ENCODE data around the gene LETM1. TPM values are rescaled to one million over a fixed set of nuclear protein-coding genes. Genes with fewer than 3 reads are reported as not detected.
A peak's percentile ranks its signal among the peaks of the same experiment; 100 is the strongest.

Gene LETM1
- total RNA-seq, 2 donors from 2014 or later, result 76.2 to 139 TPM

DNA sequence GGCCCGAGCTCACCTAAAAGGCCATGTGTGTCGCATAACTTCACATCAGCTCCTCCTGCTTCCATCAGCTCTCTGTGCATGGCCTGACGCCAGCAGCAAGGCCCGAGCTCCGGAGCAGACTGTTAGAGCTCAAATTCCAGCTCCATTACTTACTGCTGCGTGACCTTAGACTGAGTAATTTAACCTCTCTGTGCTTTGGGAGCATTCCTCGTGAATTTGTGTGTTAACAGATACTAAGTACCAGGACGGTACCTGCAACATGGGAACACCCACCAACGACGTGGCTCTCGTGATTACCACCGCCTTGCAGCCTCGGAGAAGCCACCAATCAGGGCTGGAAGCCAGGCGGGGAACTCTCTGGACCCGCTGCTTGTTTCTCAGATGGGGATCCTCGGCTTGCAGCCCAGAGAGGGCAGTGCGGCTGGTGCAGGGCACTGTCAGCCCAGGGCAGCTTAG is 12.9 kb downstream of the LETM1 start:
- Histone ChIP-seq H3K9me3 (no peaks in the 10 kb centered on the region), H3K36me3 (no peaks in the 10 kb centered on the region), H3K4me1 (no peaks in the 10 kb centered on the region), H3K4me3 (no peak overlapping the region), H3K9ac (ENCODE audit: low read depth in 2 of 2, low read length in 2 of 2) (no peak overlapping the region), H3K27me3 (no peaks in the 10 kb centered on the region), H3K27ac (no peak overlapping the region)
- TF ChIP-seq, protein P1, sequence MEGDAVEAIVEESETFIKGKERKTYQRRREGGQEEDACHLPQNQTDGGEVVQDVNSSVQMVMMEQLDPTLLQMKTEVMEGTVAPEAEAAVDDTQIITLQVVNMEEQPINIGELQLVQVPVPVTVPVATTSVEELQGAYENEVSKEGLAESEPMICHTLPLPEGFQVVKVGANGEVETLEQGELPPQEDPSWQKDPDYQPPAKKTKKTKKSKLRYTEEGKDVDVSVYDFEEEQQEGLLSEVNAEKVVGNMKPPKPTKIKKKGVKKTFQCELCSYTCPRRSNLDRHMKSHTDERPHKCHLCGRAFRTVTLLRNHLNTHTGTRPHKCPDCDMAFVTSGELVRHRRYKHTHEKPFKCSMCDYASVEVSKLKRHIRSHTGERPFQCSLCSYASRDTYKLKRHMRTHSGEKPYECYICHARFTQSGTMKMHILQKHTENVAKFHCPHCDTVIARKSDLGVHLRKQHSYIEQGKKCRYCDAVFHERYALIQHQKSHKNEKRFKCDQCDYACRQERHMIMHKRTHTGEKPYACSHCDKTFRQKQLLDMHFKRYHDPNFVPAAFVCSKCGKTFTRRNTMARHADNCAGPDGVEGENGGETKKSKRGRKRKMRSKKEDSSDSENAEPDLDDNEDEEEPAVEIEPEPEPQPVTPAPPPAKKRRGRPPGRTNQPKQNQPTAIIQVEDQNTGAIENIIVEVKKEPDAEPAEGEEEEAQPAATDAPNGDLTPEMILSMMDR (IDR thresholded peaks at IDR 0.05), result no peak
- no peak for DNase-seq
- intact Hi-C loops (cut with DNase I), result loop anchor here (10.0 kb wide), 1 partner anchor 162 kb away; the partner anchor contains the start of gene NELFA

DNA sequence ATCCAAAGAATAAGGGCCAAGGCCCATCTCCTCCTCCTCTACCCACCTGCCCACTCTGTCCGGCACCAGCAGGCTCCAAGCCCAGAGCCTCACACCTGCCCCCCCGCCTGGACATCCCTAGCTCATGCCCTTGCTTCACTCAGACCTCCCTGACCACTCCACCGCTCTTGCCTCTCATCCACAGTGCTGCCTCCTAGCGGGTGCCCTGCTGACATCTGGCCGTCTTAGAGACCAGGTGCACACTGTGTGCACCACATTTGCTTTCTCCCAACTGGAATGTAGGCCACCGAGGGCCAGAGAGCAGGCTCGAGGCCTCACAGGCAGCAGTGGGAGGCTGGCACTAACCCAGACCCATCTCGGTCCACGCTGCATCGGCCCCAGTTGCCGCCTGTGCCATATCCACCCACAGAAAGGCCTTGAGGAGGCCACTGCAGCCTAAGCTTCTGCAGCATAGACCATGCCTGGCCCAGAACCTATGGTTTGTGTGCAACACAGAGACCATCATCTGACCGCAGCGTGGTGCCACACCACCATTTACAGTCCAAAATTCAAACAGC is 13.5 kb downstream of the LETM1 start:
- TF ChIP-seq, protein P1 (IDR thresholded peaks at IDR 0.05), result no peak
- intact Hi-C loops (cut with DNase I), result loop anchor here (10.0 kb wide), 1 partner anchor 162 kb away; the partner anchor contains the start of gene NELFA
- Histone ChIP-seq H3K4me1 (no peaks in the 10 kb centered on the region), H3K9ac (ENCODE audit: low read depth in 2 of 2, low read length in 2 of 2) (no peak overlapping the region), H3K27ac (no peak overlapping the region), H3K36me3 (no peaks in the 10 kb centered on the region), H3K4me3 (no peak overlapping the region), H3K27me3 (no peaks in the 10 kb centered on the region), H3K9me3 (no peaks in the 10 kb centered on the region)
- no peak for DNase-seq

DNA sequence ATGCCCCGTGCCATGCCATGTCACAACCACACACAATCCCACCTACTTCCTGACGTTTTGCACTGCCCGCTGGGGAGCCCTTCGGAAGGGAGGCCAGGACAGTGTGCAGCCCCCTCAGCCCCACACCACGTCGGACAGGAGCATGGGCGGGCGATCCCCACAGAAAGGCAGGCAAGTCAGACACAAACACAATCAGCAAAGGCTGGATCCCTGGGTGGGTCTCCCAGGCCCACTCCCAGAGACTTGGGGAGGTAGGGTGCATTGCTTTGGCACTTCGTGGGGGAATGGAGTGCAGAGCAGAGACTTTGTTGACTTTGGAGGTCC is 14.1 kb downstream of the LETM1 start:
- no peaks in the 10 kb centered on the region for H3K36me3 ChIP-seq
- no peak for DNase-seq
- intact Hi-C loops (cut with DNase I), result loop anchor here (10.0 kb wide), 1 partner anchor 163 kb away; the partner anchor contains the start of gene NELFA

DNA sequence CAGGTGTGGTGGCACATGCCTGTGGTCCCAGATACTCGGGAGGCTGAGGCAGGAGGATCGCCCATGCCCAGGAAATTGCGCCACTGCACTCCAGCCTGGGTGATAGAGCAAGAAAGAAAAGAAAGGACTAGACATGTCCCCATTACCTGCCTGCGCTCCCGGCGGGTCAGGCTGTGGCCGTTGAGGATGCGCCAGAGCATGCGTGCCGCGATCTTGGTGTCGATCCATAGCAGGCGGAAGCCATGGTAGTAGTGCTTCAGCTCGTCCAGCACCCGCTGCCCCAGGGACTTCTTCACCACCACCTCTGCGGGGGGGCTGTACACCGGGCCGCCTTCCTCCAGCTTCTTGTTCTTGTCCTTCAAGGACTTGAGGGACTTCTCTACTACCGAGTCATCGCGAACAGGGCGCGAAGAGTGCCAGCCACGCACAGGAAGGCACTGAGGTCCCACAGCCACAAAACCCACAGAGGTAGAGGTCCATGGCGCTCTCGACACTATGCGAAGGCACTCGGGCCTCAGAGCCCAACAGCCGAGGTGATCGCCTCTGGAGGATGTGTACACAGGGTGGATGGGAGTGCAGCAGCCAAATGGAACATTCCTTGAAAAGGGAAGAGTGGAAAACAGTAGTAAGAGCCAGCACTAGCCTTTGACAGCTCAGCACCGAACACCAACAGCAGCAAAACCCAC is 14.6 kb downstream of the LETM1 start:
- no peaks in the 10 kb centered on the region for H3K36me3 ChIP-seq
- TF ChIP-seq, protein P1 (IDR thresholded peaks at IDR 0.05), result no peak
- H3K4me1 ChIP-seq, result no peaks in the 10 kb centered on the region

More for the DNA sequence above, 14.1 kb downstream of the LETM1 start:
- no peaks in the 10 kb centered on the region for H3K9me3 ChIP-seq
- TF ChIP-seq, protein P1 (IDR thresholded peaks at IDR 0.05), result no peak
- no peaks in the 10 kb centered on the region for H3K4me1 ChIP-seq
- H3K27me3 ChIP-seq, result no peaks in the 10 kb centered on the region
- H3K9ac ChIP-seq (ENCODE audit: low read depth in 2 of 2, low read length in 2 of 2), result no peak overlapping the region
- no peak overlapping the region for H3K4me3 ChIP-seq
- H3K27ac ChIP-seq, result no peak overlapping the region

DNA sequence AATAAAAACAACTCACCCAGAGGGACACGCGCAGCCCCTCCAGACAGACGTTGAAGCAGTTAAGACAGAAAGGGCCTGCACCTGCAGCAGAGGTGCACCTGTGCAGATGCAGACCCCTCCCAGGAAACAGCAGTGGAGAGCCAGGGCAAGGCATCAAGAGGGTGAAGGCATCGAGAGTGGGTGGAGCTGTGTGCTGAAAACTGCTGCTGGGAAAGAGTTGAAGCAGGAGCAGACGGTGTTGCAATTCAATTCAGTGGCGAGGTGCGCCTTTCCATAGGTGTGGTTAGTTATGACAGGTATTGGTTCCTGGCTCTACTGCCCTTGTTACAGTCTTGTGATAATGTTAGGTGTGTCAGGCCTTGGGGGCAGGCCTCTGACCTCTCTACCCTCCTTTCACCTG is 16.7 kb downstream of the LETM1 start:
- peak; percentile 65 for DNase-seq
- TF ChIP-seq, protein P1 (IDR thresholded peaks at IDR 0.05), result no peak
- H3K27me3 ChIP-seq, result no peaks in the 10 kb centered on the region
- H3K9me3 ChIP-seq, result no peaks in the 10 kb centered on the region
- intact Hi-C loops (cut with DNase I), result loop anchor here (10.0 kb wide), 1 partner anchor 356 kb away; no protein-coding TSS in a partner anchor
- peak overlapping the region; percentile 60 for H3K27ac ChIP-seq
- no peak overlapping the region for H3K4me3 ChIP-seq
- no peaks in the 10 kb centered on the region for H3K4me1 ChIP-seq
- peaks cover 7% of the 10 kb centered on the region for H3K36me3 ChIP-seq
- H3K9ac ChIP-seq (ENCODE audit: low read depth in 2 of 2, low read length in 2 of 2), result peak overlapping the region in 1 of 2 donors; percentile 44

More for the DNA sequence above, 14.6 kb downstream of the LETM1 start:
- Histone ChIP-seq H3K27ac (no peak overlapping the region), H3K4me3 (no peak overlapping the region), H3K9me3 (no peaks in the 10 kb centered on the region), H3K27me3 (no peaks in the 10 kb centered on the region), H3K9ac (ENCODE audit: low read depth in 2 of 2, low read length in 2 of 2) (no peak overlapping the region)
- intact Hi-C loops (cut with DNase I), result loop anchor here (10.0 kb wide), 1 partner anchor 163 kb away; the partner anchor contains the start of gene NELFA
- no peak for DNase-seq

Measured in colonic mucosa (tissue), 4 donors.